C4-2B (cell line): ENCODE data around the gene AUTS2.

Experiments used
- H3K27ac ChIP-seq: fragments of 450-650 bp; 2 replicates; pipeline ENCODE4 v1.5.1; 2017
- ZFX ChIP-seq: fragments of 450-650 bp; IDR thresholded peaks from 2 replicates; pipeline ENCODE4 v1.6.1; 2017
- TF ChIP-seq, protein P1 (sequence below): fragments of 450-650 bp; conservative IDR thresholded peaks from 2 replicates; pipeline ENCODE4 v1.5.1; 2017; ENCODE audit warnings: mild to moderate bottlenecking

The AUTS2 gene

DNA sequence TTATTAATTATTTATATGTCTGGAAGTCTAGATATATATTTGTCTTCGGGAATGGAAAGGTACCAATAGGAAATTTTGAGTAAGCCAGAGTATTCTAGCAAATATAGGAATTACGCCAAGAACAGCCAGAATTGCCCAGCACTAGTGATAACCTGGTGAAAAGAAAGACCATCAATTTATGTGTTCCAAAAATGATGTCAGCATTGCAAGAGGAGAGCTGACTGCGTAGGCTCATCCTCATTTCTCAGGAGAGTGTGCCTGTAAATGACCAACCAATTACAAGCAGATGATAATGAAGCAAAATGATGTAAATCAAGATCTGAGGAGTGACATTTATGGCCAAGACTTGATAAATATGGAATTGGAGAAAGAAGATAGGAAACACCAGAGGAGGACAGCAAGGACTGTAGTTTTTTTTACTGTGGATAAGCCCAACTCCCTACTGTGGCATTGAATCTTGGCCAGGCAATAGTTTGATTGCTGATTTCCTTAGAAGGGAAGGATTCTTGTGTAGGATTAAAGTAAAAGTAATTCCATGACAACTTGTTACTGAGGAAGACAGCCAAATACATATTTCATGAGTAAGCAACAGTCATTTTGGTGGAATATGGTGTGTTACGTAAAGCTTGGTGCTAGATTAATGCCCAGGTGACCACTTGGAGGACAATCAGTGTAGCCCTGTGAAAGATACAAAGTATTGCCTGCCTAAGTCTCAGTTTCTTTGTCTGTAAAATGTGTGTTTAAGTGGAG, 590.8 kb downstream of the AUTS2 start:
- no peak overlapping the region for H3K27ac ChIP-seq
- TF ChIP-seq ZFX, result no peak
- TF ChIP-seq, protein P1, sequence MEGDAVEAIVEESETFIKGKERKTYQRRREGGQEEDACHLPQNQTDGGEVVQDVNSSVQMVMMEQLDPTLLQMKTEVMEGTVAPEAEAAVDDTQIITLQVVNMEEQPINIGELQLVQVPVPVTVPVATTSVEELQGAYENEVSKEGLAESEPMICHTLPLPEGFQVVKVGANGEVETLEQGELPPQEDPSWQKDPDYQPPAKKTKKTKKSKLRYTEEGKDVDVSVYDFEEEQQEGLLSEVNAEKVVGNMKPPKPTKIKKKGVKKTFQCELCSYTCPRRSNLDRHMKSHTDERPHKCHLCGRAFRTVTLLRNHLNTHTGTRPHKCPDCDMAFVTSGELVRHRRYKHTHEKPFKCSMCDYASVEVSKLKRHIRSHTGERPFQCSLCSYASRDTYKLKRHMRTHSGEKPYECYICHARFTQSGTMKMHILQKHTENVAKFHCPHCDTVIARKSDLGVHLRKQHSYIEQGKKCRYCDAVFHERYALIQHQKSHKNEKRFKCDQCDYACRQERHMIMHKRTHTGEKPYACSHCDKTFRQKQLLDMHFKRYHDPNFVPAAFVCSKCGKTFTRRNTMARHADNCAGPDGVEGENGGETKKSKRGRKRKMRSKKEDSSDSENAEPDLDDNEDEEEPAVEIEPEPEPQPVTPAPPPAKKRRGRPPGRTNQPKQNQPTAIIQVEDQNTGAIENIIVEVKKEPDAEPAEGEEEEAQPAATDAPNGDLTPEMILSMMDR, result no peak

GRCh38 chr7:70189776-70190175, 591.5 kb downstream of the AUTS2 start:
- no peak overlapping the region for H3K27ac ChIP-seq
- TF ChIP-seq ZFX, result no peak
- TF ChIP-seq, protein P1, result no peak

DNA sequence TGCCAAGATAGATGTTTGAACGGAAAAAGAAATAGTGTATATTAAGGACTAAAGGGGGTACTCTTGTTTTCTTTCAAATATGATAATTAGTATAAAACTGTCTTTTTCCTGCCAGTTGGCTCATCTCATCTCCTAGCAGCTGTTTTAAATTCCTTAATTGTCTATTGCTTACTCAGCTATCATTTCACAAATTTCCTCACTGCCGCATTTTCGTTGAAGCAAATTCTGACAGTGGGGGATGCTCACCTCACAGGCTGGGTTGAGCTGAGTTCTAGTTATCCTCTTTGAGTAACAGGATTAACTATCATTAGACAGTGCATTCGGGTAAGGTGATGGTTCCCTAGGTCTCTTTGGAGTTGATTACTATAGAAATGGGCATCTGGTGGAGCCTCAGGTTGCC, 592.0 kb downstream of the AUTS2 start:
- TF ChIP-seq ZFX, result no peak
- TF ChIP-seq, protein P1, result no peak
- no peak overlapping the region for H3K27ac ChIP-seq

- TF ChIP-seq, protein P1, result peak; percentile 57
- no peak for TF ChIP-seq ZFX
- no peak overlapping the region for H3K27ac ChIP-seq
Observed at GRCh38 chr7:70193514-70193913, 595.2 kb downstream of the AUTS2 start.

DNA sequence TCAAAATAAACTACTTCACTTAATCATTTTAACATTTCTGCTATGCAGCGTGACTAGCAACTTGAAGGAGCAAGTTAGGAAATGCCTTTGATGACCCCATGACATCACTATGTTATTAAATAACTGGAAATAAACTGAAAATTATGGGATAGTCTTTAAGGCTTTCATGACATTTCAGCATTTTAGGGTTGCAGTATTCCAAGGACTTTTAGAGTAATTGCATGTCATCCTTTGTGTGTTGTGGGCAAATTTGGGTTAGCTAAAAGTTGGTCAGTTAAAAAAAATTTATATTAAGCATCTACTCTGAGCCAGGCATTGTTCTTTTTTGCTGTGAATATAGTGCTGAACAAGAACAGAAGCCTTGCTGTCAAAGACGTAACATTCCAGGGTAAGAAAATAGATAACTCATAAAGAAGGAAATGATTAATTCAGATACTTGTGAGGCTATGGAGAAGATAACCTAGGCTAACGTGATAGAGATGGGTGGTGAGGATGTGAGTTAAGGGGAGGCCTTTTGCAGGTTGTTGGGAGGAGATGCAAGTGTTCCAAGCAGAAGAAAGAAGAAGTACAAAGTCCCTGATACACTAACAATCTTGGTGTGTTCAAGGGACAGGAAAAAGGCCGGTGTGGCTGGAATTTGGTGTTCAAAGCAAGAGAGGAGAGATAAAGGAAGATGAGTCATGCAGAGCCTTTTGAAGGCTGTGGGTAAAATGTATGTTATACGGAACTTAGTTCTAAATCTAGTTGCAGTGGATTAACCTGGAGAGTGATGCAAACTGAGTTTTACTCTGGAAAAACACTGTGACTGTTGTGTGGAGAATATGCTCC, 610.2 kb downstream of the AUTS2 start:
- no peak overlapping the region for H3K27ac ChIP-seq
- TF ChIP-seq, protein P1, result no peak
- TF ChIP-seq ZFX, result no peak

GRCh38 chr7:70210200-70210935, 612.1 kb downstream of the AUTS2 start:
- no peak overlapping the region for H3K27ac ChIP-seq
- TF ChIP-seq, protein P1, result no peak
- no peak for TF ChIP-seq ZFX
